GM19468 (cell line): Measurements from ENCODE around the gene CA5A.
"Not testable (repeated sequence)": the region's sequence is repeated elsewhere in the genome, so short reads cannot be mapped to it uniquely, and the experiment has no call there.

Experiments
- ATAC-seq: cut with Tn5 transposase; IDR thresholded peaks from one replicate; pipeline ENCODE4 v1.9.1; 2021; ENCODE audit warnings: mild to moderate bottlenecking, moderate library complexity, moderate number of reproducible peaks; ENCODE audit not compliant: unreplicated experiment; ENCODE audit errors: extremely low read depth

Gene CA5A

GRCh38 chr16:87926246-87927194, 9.8 kb downstream of the CA5A start:
- ATAC-seq = no peak

- ATAC-seq = no peak
These were observed 11.3 kb downstream of the CA5A start for GRCh38 chr16:87924811-87925670.

- ATAC-seq = no peak
These were observed 12.1 kb downstream of the CA5A start for GRCh38 chr16:87924041-87924810.

GRCh38 chr16:87922250-87922871, 14.0 kb downstream of the CA5A start:
- ATAC-seq = no peak

- no peak for ATAC-seq
These were observed 15.0 kb downstream of the CA5A start for GRCh38 chr16:87921236-87921773.

GRCh38 chr16:87919681-87919994, 16.7 kb downstream of the CA5A start:
- no peak for ATAC-seq

GRCh38 chr16:87918866-87919680, 17.3 kb downstream of the CA5A start:
- no peak for ATAC-seq

- ATAC-seq = no peak
These were observed 18.0 kb downstream of the CA5A start for GRCh38 chr16:87918338-87918737.

- no peak for ATAC-seq
These were observed 18.8 kb downstream of the CA5A start for GRCh38 chr16:87917503-87917902.

GRCh38 chr16:87914812-87915211, 21.5 kb downstream of the CA5A start:
- no peak for ATAC-seq

GRCh38 chr16:87914021-87914725, 22.2 kb downstream of the CA5A start:
- not testable (repeated sequence) for ATAC-seq

GRCh38 chr16:87912691-87913090, 23.6 kb downstream of the CA5A start:
- not testable (repeated sequence) for ATAC-seq

GRCh38 chr16:87911106-87911763, 25.1 kb downstream of the CA5A start:
- not testable (repeated sequence) for ATAC-seq

- ATAC-seq = peak; percentile 74
These were observed 27.0 kb downstream of the CA5A start for GRCh38 chr16:87909203-87909935.

- ATAC-seq = not testable (repeated sequence)
These were observed 28.2 kb downstream of the CA5A start for GRCh38 chr16:87908101-87908500.

- ATAC-seq = not testable (repeated sequence)
These were observed 30.8 kb downstream of the CA5A start for GRCh38 chr16:87905521-87905920.

GRCh38 chr16:87904963-87905362, 31.4 kb downstream of the CA5A start:
- not testable (repeated sequence) for ATAC-seq
